Testis (tissue), 3 donors: Measurements from ENCODE around the gene ACSBG1. TPM values are rescaled to one million over a fixed set of nuclear protein-coding genes. Genes with fewer than 3 reads are reported as not detected.
A peak's percentile ranks its signal among the peaks of the same experiment; 100 is the strongest.

ENCODE experiments used
- DNase-seq: peaks from one replicate; pipeline ENCODE4 v3.0.0-alpha.2; 2019
- H3K27ac ChIP-seq, 2 donors: fragments of 200-600 bp; sonication (generic); one replicate each; pipeline ENCODE4 v1.5.1; 2019
- H3K27me3 ChIP-seq: fragments of 200-600 bp; sonication (generic); one replicate; pipeline ENCODE4 v1.5.1; 2019
- H3K36me3 ChIP-seq: fragments of 200-600 bp; sonication (generic); one replicate; pipeline ENCODE4 v1.5.1; 2017; ENCODE audit warnings: low read depth; ENCODE audit errors: missing control alignments
- H3K4me1 ChIP-seq: fragments of 200-600 bp; sonication (generic); one replicate; pipeline ENCODE4 v1.5.1; 2019
- H3K4me3 ChIP-seq, 2 donors: fragments of 200-600 bp; sonication (generic); one replicate each; pipeline ENCODE4 v1.5.1; 2017 to 2019
- H3K9me3 ChIP-seq: fragments of 200-600 bp; sonication (generic); one replicate; pipeline ENCODE4 v1.5.1; 2017
- POLR2A ChIP-seq: fragments of 450-650 bp; IDR thresholded peaks from one replicate; pipeline ENCODE4 v1.6.1; 2017; ENCODE audit warnings: antibody characterized with exemption, mild to moderate bottlenecking, moderate library complexity
- WGBS, 2 donors: methylation state at CpG; one replicate each; pipeline ENCODE4 v1.1.5; 2018; 5-methylcytosine and 5-hydroxymethylcytosine counted together
- intact Hi-C: fragments of 100-400 bp; cut with DNase I; formaldehyde crosslinking; loops from one replicate; pipeline ENCODE4 v1.15.1; 2023; ENCODE audit warnings: low total_unique reads
- polyA plus RNA-seq: library from polyadenylated mRNA; stranded (reverse); fragments of 350-450 nt; fragmentation: Illumina TruSeq; extraction: RNeasy Lipid Tissue Mini Kit (QIAGEN cat#74804); gene quantifications from one replicate; pipeline ENCODE4 v1.2.3, GENCODE V29; 2014; ENCODE audit warnings: low read depth, low replicate concordance; ENCODE audit not compliant: insufficient read depth
- total RNA-seq, 2 donors: library from RNA; depleted of rRNA; stranded (reverse); fragments of >200 nt; gene quantifications; one replicate each; pipeline ENCODE4 v1.2.3, GENCODE V29; 2016
- TF ChIP-seq, protein P1 (sequence below), 3 experiments: fragments of 450-650 bp in 2 of 3; fragments of 200-600 bp in 1 of 3; sonication (generic) in 1 of 3; IDR thresholded peaks; one replicate each; pipeline ENCODE4 v1.5.1; 2016 to 2019; ENCODE audit warnings: antibody characterized with exemption in 3 of 3, mild to moderate bottlenecking in 2 of 3, moderate library complexity in 1 of 3

The ACSBG1 gene
- total and polyA plus RNA-seq, 3 donors from 2014 or later = 12.2 to 25.2 (median 14.8) TPM

DNA sequence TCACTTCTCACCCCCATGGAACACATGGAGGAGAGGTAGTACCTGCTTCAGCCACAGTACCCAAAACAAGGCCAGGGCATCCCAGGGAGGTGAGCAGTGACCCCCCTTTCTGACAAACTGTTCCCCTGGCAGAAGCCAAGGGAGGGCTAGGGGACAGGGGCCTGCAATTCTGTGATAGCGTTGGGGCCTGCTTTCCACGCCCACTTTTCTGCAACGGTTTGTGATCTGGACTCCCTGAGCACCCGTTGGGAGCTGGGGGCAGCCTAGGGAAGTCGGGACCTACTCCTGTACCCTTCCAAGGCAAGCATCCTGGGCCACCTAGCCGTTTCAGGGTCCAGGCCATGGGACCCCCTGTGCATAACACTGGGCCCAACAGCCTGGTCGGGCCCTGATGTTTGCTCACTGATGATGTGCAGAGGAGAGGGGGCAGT, 29.0 kb upstream of the ACSBG1 start:
- no peaks in the 10 kb centered on the region for H3K27me3 ChIP-seq
- no peaks in the 10 kb centered on the region for H3K36me3 ChIP-seq
- H3K27ac ChIP-seq = peak overlapping the region in 1 of 2 donors; percentile 68
- intact Hi-C loops = no loop called here
- H3K4me3 ChIP-seq = peak overlapping the region; percentile 71 to 83
- TF ChIP-seq POLR2A = no peak
- TF ChIP-seq, protein P1, sequence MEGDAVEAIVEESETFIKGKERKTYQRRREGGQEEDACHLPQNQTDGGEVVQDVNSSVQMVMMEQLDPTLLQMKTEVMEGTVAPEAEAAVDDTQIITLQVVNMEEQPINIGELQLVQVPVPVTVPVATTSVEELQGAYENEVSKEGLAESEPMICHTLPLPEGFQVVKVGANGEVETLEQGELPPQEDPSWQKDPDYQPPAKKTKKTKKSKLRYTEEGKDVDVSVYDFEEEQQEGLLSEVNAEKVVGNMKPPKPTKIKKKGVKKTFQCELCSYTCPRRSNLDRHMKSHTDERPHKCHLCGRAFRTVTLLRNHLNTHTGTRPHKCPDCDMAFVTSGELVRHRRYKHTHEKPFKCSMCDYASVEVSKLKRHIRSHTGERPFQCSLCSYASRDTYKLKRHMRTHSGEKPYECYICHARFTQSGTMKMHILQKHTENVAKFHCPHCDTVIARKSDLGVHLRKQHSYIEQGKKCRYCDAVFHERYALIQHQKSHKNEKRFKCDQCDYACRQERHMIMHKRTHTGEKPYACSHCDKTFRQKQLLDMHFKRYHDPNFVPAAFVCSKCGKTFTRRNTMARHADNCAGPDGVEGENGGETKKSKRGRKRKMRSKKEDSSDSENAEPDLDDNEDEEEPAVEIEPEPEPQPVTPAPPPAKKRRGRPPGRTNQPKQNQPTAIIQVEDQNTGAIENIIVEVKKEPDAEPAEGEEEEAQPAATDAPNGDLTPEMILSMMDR (IDR thresholded peaks at IDR 0.05) = peak in 1 of 3 experiments; percentile 22
- H3K4me1 ChIP-seq = peaks cover 11% of the 10 kb centered on the region
- DNase-seq = no peak
- WGBS, 2 donors = 80% methylated on average over 6 of the region's 7 CpGs; no CpG with 5 or more reads in 1 of the 2 donors
- no peaks in the 10 kb centered on the region for H3K9me3 ChIP-seq

DNA sequence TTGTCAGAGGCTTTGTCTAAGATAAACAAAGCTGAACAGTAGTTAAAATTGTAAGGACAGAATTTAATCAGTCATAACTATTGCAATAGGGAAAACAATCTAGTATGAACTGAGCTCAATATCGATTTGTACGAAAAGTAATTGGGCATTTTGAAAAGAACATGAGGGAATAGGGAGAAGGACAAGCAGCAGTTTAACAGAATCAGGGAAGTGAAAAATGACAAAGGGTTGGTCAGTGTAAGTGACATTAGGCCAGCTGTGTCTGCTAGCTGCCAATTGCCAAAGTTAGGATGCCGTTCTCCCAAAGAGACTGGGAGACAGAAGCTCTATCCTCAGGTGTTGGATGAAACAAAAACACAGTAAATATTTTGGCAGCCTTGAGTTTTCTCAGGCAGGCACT, 26.7 kb upstream of the ACSBG1 start:
- no peak overlapping the region for H3K4me3 ChIP-seq
- H3K36me3 ChIP-seq = no peaks in the 10 kb centered on the region
- H3K27ac ChIP-seq = no peak overlapping the region
- peaks cover 11% of the 10 kb centered on the region for H3K4me1 ChIP-seq
- intact Hi-C loops = no loop called here
- no peak for DNase-seq
- 85 to 89% methylated on average over 3 of the region's 3 CpGs for WGBS, 2 donors
- H3K9me3 ChIP-seq = no peaks in the 10 kb centered on the region
- no peaks in the 10 kb centered on the region for H3K27me3 ChIP-seq
- TF ChIP-seq, protein P1 (IDR thresholded peaks at IDR 0.05) = no peak
- TF ChIP-seq POLR2A = no peak

DNA sequence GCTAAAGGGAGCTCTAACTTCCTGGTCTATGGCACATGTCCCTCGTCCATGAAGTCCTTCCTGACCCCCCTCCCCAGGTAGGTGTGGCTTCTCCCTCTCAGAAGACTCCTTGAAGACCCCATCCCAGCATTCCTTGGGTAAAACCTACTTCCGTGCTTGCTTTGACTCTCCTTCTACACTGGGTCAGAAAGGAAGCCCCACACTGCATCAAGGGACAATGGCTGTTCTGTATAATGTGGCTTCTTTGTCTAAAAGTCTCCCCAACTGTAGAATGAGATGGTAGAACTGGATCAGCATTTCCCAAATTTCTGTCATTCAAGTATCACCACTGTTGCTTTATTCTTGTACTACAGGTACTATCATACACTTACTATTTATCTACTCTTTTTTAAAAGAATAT, 26.1 kb upstream of the ACSBG1 start:
- WGBS, 2 donors = 69 to 71% methylated on average over 2 of the region's 2 CpGs
- no peaks in the 10 kb centered on the region for H3K27me3 ChIP-seq
- peaks cover 6% of the 10 kb centered on the region for H3K4me1 ChIP-seq
- H3K4me3 ChIP-seq = no peak overlapping the region
- H3K9me3 ChIP-seq = no peaks in the 10 kb centered on the region
- no peak for TF ChIP-seq POLR2A
- TF ChIP-seq, protein P1 (IDR thresholded peaks at IDR 0.05) = no peak
- H3K27ac ChIP-seq = no peak overlapping the region
- DNase-seq = no peak
- no peaks in the 10 kb centered on the region for H3K36me3 ChIP-seq
- intact Hi-C loops = no loop called here

DNA sequence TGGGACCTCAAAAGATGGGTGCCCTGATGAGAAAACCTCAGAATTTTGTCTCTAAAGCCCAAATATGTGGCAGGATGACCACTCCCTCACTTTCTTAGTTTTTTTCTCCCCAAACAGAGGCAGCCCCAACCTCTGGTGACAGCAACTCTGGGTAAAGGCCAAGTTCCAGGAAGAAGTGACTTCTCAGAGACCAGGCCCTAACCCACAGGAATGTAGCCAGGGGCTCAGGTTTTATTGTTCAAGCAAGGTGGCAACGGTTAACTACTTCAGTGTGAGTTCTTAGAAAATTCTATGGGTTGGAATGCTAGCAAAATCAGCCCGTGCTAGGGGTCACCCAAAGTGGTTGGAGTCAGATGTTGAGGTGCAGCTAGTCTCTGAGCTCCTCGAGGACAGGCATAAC, 24.9 kb upstream of the ACSBG1 start:
- 90 to 91% methylated on average over 3 of the region's 3 CpGs for WGBS, 2 donors

DNA sequence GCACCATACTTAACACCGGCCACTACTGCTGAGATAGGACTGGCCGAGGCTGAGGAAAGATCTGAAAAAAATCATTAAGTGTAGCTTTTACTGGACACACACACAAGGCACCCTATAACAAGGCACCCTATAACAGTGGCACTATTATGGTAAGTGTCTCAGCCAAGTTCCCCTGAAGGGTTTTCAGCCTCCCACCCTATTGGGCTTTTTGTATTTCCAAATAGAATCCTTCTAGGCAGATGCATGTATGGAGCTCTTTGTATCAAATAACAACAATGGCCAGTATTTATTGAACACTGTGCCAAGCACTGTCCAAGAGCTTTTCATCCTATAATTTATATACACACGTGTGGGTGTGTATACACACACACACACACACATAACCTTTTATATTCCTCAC, 23.3 kb upstream of the ACSBG1 start:
- intact Hi-C loops = no loop called here
- 81 to 82% methylated on average over 3 of the region's 3 CpGs for WGBS, 2 donors
- no peaks in the 10 kb centered on the region for H3K4me1 ChIP-seq
- H3K9me3 ChIP-seq = no peaks in the 10 kb centered on the region
- H3K27ac ChIP-seq = no peak overlapping the region
- no peak for TF ChIP-seq POLR2A
- TF ChIP-seq, protein P1 (IDR thresholded peaks at IDR 0.05) = no peak
- no peak overlapping the region for H3K4me3 ChIP-seq
- no peak for DNase-seq
- no peaks in the 10 kb centered on the region for H3K27me3 ChIP-seq
- no peaks in the 10 kb centered on the region for H3K36me3 ChIP-seq

More for the DNA sequence above, 24.9 kb upstream of the ACSBG1 start:
- Histone ChIP-seq H3K9me3 (no peaks in the 10 kb centered on the region), H3K27me3 (no peaks in the 10 kb centered on the region), H3K36me3 (no peaks in the 10 kb centered on the region), H3K4me1 (no peaks in the 10 kb centered on the region), H3K27ac (no peak overlapping the region), H3K4me3 (no peak overlapping the region)
- TF ChIP-seq, protein P1 (IDR thresholded peaks at IDR 0.05) = no peak
- TF ChIP-seq POLR2A = no peak
- DNase-seq = no peak
- intact Hi-C loops = no loop called here
